GM12878 (cell line): ENCODE data around the gene RIPOR3. TPM values are rescaled to one million over a fixed set of nuclear protein-coding genes. Genes with fewer than 3 reads are reported as not detected.

Experiments
- CREB1 ChIP-seq: IDR thresholded peaks from 2 replicates; pipeline ENCODE4 v1.6.1; 2012; ENCODE audit warnings: low read depth, mild to moderate bottlenecking, inconsistent platforms
- FOXM1 ChIP-seq: IDR thresholded peaks from 2 replicates; pipeline ENCODE4 v1.6.1; 2012; ENCODE audit warnings: low read depth, mild to moderate bottlenecking, inconsistent platforms, low read length, moderate library complexity
- IKZF1 ChIP-seq: fragments of 450-650 bp; conservative IDR thresholded peaks from 2 replicates; pipeline ENCODE4 v1.6.1; 2017; ENCODE audit warnings: antibody characterized with exemption, mild to moderate bottlenecking
- NFIC ChIP-seq: IDR thresholded peaks from 2 replicates; pipeline ENCODE4 v1.6.1; 2012; ENCODE audit warnings: low read depth, mild to moderate bottlenecking, inconsistent platforms, low read length, moderate library complexity
- PAX8 ChIP-seq: fragments of 450-650 bp; IDR thresholded peaks from 2 replicates; pipeline ENCODE4 v1.6.1; 2017; ENCODE audit warnings: mild to moderate bottlenecking, moderate library complexity
- SMARCA5 ChIP-seq: fragments of 450-650 bp; IDR thresholded peaks from 2 replicates; pipeline ENCODE4 v1.6.1; 2017; ENCODE audit warnings: mild to moderate bottlenecking
- STAT3 ChIP-seq: IDR thresholded peaks from 2 replicates; pipeline ENCODE4 v1.6.1; 2011; ENCODE audit warnings: low read depth, low read length, improper control_type of control experiment
- ZNF207 ChIP-seq: fragments of 450-650 bp; IDR thresholded peaks from 2 replicates; pipeline ENCODE4 v1.6.1; 2014; ENCODE audit warnings: antibody characterized with exemption, mild to moderate bottlenecking, borderline replicate concordance
- ZNF274 ChIP-seq: IDR thresholded peaks from one replicate; pipeline ENCODE4 v1.8.0; 2011; ENCODE audit not compliant: insufficient read length, insufficient read depth
- ZNF592 ChIP-seq: fragments of 450-650 bp; IDR thresholded peaks from 2 replicates; pipeline ENCODE4 v1.6.1; 2017; ENCODE audit warnings: mild to moderate bottlenecking, moderate library complexity
- ZNF687 ChIP-seq: fragments of 450-650 bp; IDR thresholded peaks from 2 replicates; pipeline ENCODE4 v1.6.1; 2017; ENCODE audit warnings: mild to moderate bottlenecking, moderate library complexity
- polyA plus RNA-seq, 11 experiments: library from polyadenylated mRNA; depleted of rRNA in 4 of 11; unstranded in 6 of 11; stranded (reverse) in 5 of 11; fragments of >200 nt; fragmentation: Nextera tagmentation in 4 of 11; fragmentation: Illumina TruSeq in 1 of 11; extraction: Ambion mirVana in 4 of 11; extraction: Trizol in 1 of 11; gene quantifications; 1 replicate in 1 of 11; 2 replicates in 10 of 11; pipeline versions ENCODE4 v1.2.1 to v1.2.3, GENCODE V29; 2011 to 2016; ENCODE audit warnings: inconsistent platforms in 2 of 11, missing spikeins in 2 of 11, low read depth in 1 of 11
- total RNA-seq, 4 experiments: library from RNA; depleted of rRNA in 3 of 4; stranded (reverse); fragments of >200 nt in 3 of 4; fragmentation: Illumina TruSeq in 1 of 4; extraction: Trizol in 1 of 4; gene quantifications; 2 replicates each; pipeline versions ENCODE4 v1.2.1 to v1.2.3, GENCODE V29; 2013 to 2021
- TF ChIP-seq, protein P1 (sequence below): fragments of 450-650 bp; formaldehyde crosslinking; IDR thresholded peaks from 2 replicates; pipeline ENCODE4 v1.4.0; 2022; ENCODE audit warnings: mild to moderate bottlenecking, moderate library complexity
- TF ChIP-seq, protein P2 (sequence below), 3 experiments: IDR thresholded peaks in 2 of 3; conservative IDR thresholded peaks in 1 of 3; 2 replicates each; pipeline ENCODE4 v1.5.1; 2011; ENCODE audit warnings: low read depth in 3 of 3, low read length in 3 of 3, mild to moderate bottlenecking in 3 of 3, control low read depth in 2 of 3, moderate library complexity in 2 of 3, inconsistent platforms in 1 of 3, mixed read lengths in 1 of 3; ENCODE audit not compliant: control insufficient read depth in 2 of 3, insufficient read depth in 1 of 3; ENCODE audit errors: extremely low read depth in 1 of 3

Gene RIPOR3
- total and polyA plus RNA-seq, 10 of the 15 experiments (the other 5 are each of a cell fraction or from before 2014, with no cell fraction given), result 0.04 to 0.55 (median 0.12) TPM; not detected in 6

DNA sequence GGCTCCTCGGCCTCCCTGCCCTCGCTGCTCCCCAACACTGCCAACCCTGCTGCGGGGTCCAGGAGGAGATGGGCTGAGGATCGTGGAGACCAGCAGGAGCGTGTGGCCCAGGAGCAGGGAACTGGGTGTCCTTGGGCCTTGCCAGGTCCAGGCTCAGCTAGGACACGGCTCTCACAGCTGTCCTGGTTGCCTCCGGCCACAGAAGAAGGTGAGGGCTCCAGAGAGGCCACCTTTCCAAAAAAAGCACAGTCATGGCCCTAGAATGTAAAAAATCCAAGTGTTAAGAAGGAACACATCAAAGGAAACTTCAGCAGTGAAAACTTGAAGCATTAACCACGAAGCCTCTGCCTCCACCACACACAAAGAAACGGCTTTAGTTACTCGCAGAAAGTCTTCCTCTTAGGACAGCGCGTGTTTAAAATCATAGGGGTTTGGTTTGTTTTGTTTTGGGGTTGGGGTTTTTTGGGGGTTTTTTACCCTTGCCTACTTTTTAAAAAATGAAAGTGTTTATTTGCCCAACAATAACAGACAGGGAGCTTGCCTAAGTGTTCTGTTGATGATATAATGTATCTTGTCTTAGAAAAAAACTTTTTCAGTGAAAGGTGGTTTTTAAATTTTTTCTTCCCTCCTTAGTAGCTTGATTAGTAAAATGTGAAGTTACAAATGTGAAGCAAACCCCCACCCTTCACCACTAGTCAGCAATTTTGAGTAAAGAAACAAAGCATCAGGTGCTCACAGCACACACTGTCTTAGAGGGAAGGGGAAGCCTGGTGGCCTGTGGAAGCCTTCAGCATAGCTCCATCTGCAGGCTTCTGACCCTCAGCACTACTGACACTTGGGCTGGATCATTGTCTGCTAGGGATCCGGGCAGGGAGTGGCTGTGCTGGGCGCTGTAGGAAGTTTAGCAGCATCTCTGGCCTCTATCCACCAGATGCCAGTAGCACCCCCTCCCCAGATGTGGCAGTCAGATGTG is 121.2 kb downstream of the RIPOR3 start (continued):
- TF ChIP-seq ZNF592 (peak; percentile 71; the same call in 1 of the 2 replicates), NFIC (peak; percentile 86), PAX8 (no peak), ZNF274 (no peak), IKZF1 (no peak; the same call in none of the 2 replicates), ZNF687 (peak; percentile 19; the same call in 1 of the 2 replicates), CREB1 (peak; percentile 37; the same call in 1 of the 2 replicates), STAT3 (0 out of 2 replicates have a peak, but pooled peaks have one; percentile 13), SMARCA5 (peak; percentile 81; the same call in 1 of the 2 replicates), FOXM1 (peak; percentile 79), ZNF207 (0 out of 2 replicates have a peak, but pooled peaks have one; percentile 40)
- TF ChIP-seq, protein P1, sequence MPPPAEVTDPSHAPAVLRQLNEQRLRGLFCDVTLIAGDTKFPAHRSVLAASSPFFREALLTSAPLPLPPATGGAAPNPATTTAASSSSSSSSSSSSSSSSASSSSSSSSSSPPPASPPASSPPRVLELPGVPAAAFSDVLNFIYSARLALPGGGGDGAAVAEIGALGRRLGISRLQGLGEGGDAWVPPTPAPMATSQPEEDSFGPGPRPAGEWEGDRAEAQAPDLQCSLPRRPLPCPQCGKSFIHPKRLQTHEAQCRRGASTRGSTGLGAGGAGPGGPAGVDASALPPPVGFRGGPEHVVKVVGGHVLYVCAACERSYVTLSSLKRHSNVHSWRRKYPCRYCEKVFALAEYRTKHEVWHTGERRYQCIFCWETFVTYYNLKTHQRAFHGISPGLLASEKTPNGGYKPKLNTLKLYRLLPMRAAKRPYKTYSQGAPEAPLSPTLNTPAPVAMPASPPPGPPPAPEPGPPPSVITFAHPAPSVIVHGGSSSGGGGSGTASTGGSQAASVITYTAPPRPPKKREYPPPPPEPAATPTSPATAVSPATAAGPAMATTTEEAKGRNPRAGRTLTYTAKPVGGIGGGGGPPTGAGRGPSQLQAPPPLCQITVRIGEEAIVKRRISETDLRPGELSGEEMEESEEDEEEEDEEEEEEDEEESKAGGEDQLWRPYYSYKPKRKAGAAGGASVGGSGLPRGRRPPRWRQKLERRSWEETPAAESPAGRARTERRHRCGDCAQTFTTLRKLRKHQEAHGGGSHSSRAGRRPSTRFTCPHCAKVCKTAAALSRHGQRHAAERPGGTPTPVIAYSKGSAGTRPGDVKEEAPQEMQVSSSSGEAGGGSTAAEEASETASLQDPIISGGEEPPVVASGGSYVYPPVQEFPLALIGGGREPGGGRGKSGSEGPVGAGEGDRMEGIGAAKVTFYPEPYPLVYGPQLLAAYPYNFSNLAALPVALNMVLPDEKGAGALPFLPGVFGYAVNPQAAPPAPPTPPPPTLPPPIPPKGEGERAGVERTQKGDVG (CRISPR knock-in tag), result no peak
- TF ChIP-seq, protein P2, sequence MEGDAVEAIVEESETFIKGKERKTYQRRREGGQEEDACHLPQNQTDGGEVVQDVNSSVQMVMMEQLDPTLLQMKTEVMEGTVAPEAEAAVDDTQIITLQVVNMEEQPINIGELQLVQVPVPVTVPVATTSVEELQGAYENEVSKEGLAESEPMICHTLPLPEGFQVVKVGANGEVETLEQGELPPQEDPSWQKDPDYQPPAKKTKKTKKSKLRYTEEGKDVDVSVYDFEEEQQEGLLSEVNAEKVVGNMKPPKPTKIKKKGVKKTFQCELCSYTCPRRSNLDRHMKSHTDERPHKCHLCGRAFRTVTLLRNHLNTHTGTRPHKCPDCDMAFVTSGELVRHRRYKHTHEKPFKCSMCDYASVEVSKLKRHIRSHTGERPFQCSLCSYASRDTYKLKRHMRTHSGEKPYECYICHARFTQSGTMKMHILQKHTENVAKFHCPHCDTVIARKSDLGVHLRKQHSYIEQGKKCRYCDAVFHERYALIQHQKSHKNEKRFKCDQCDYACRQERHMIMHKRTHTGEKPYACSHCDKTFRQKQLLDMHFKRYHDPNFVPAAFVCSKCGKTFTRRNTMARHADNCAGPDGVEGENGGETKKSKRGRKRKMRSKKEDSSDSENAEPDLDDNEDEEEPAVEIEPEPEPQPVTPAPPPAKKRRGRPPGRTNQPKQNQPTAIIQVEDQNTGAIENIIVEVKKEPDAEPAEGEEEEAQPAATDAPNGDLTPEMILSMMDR (IDR thresholded peaks at IDR 0.05 in 2 of 3, conservative IDR thresholded peaks at IDR 0.05 in 1 of 3; ENCODE audit: control insufficient read depth in 2 of 3, extremely low read depth in 1 of 3, insufficient read depth in 1 of 3, low read depth in 3 of 3, low read length in 3 of 3), result peak; percentile 70 to 90 (median 74)
